Lung (tissue), 12 donors: ENCODE results near the gene SCN5A. TPM values are rescaled to one million over a fixed set of nuclear protein-coding genes. Genes with fewer than 3 reads are reported as not detected.

Source experiments
- ATAC-seq: fragments of 200-7000 bp; cut with Tn5 transposase; one replicate; pipeline ENCODE4 v1.9.1; 2020; ENCODE audit warnings: moderate number of reproducible peaks; ENCODE audit not compliant: insufficient read depth, low FRiP score
- DNase-seq, 3 donors: peaks; one replicate each; pipeline ENCODE4 v3.0.0-alpha.2; 2013 to 2017
- H3K27ac ChIP-seq, 2 donors: one replicate each; pipeline ENCODE4 v1.5.1; 2013; ENCODE audit warnings: mild to moderate bottlenecking in 2 of 2, moderate library complexity in 2 of 2, control low read depth in 1 of 2, inconsistent platforms in 1 of 2, low read depth in 1 of 2, low read length in 1 of 2
- H3K27me3 ChIP-seq, 3 donors: one replicate each; pipeline ENCODE4 v1.5.1; 2013; ENCODE audit warnings: low read length in 2 of 3; ENCODE audit not compliant: control insufficient read depth in 3 of 3, insufficient read depth in 3 of 3
- H3K36me3 ChIP-seq, 4 donors: one replicate each; pipeline ENCODE4 v1.5.1; 2013; ENCODE audit warnings: low read length in 4 of 4, mild to moderate bottlenecking in 1 of 4, moderate library complexity in 1 of 4; ENCODE audit not compliant: control insufficient read depth in 4 of 4, insufficient read depth in 4 of 4
- H3K4me1 ChIP-seq, 5 donors: one replicate each; pipeline ENCODE4 v1.5.1; 2013; ENCODE audit warnings: low read length in 5 of 5, mild to moderate bottlenecking in 2 of 5, moderate library complexity in 1 of 5; ENCODE audit not compliant: control insufficient read depth in 5 of 5, insufficient read depth in 5 of 5
- H3K4me3 ChIP-seq: one replicate; pipeline ENCODE4 v1.5.1; 2013; ENCODE audit warnings: mild to moderate bottlenecking, control low read depth, moderate library complexity
- H3K9ac ChIP-seq, 2 donors: one replicate each; pipeline ENCODE4 v1.5.1; 2013; ENCODE audit warnings: low read length in 2 of 2, control low read depth in 1 of 2; ENCODE audit not compliant: insufficient read depth in 1 of 2
- H3K9me3 ChIP-seq, 4 donors: one replicate each; pipeline ENCODE4 v1.5.1; 2013; ENCODE audit warnings: low read length in 3 of 4, mild to moderate bottlenecking in 1 of 4, moderate library complexity in 1 of 4; ENCODE audit not compliant: control insufficient read depth in 4 of 4, insufficient read depth in 3 of 4
- CTCF ChIP-seq: IDR thresholded peaks from 2 replicates; pipeline ENCODE4 v1.5.1; 2012; ENCODE audit warnings: mild to moderate bottlenecking; ENCODE audit errors: control extremely low read depth, extremely low read depth
- WGBS, 2 donors: extraction: QIAGEN DNeasy Blood & Tissue Kit; methylation state at CpG; one replicate each; pipeline ENCODE4 v1.1.7; 2013; 5-methylcytosine and 5-hydroxymethylcytosine counted together
- polyA plus RNA-seq, 2 donors: library from polyadenylated mRNA; stranded (reverse); fragments of 200-250 nt; gene quantifications; one replicate each; pipeline ENCODE4 v1.2.1, GENCODE V29; 2013
- total RNA-seq, 2 donors: library from RNA; depleted of rRNA in 1 of 2; stranded (reverse); fragments of >200 nt in 1 of 2; gene quantifications; one replicate each; pipeline ENCODE4 v1.2.1, GENCODE V29; 2014 to 2021
- donor health status: control.
- donor health status: control.
- donor health status: Bipolar disorder and iron deficiency.
- donor health status: healthy.
- donor health status: DM: yes; HTN: yes; CAD: no.

Gene SCN5A
- total and polyA plus RNA-seq, 4 donors: 0.02 to 2.5 (median 0.37) TPM

GRCh38 chr3:38609386-38610111 is 39.9 kb downstream of the SCN5A start:
- no peak for ATAC-seq
- DNase-seq: no peak
- H3K4me1 ChIP-seq: no peaks in the 10 kb centered on the region

GRCh38 chr3:38608961-38609360 is 40.5 kb downstream of the SCN5A start:
- no peak overlapping the region for H3K4me3 ChIP-seq
- H3K36me3 ChIP-seq: peaks cover 0 to 2% (median 0%) of the 10 kb centered on the region in 4 donors
- peaks cover 0 to 3% (median 0%) of the 10 kb centered on the region in 4 donors for H3K9me3 ChIP-seq
- no peak for TF ChIP-seq CTCF
- 93% methylated on average over 5 of the region's 5 CpGs for WGBS, 2 donors
- H3K4me1 ChIP-seq: no peaks in the 10 kb centered on the region
- ATAC-seq (no peak), DNase-seq (no peak)
- no peaks in the 10 kb centered on the region for H3K27me3 ChIP-seq
- no peak overlapping the region for H3K9ac ChIP-seq
- no peak overlapping the region for H3K27ac ChIP-seq

More at GRCh38 chr3:38609386-38610111, 39.9 kb downstream of the SCN5A start:
- Histone ChIP-seq H3K36me3 (peaks cover 0 to 2% (median 0%) of the 10 kb centered on the region in 4 donors), H3K9me3 (peaks cover 0 to 3% (median 0%) of the 10 kb centered on the region in 4 donors), H3K27ac (no peak overlapping the region), H3K9ac (no peak overlapping the region), H3K4me3 (no peak overlapping the region), H3K27me3 (no peaks in the 10 kb centered on the region)
- TF ChIP-seq CTCF: no peak
- WGBS, 2 donors: 91 to 93% methylated on average over 21 of the region's 21 CpGs

- ATAC-seq: no peak
- Histone ChIP-seq H3K4me1 (no peaks in the 10 kb centered on the region), H3K9me3 (peaks cover 0 to 3% (median 0%) of the 10 kb centered on the region in 4 donors), H3K36me3 (peaks cover 0 to 2% (median 0%) of the 10 kb centered on the region in 4 donors), H3K4me3 (no peak overlapping the region), H3K27ac (no peak overlapping the region), H3K27me3 (no peaks in the 10 kb centered on the region), H3K9ac (no peak overlapping the region)
- DNase-seq: no peak
- TF ChIP-seq CTCF: no peak
- 67 to 83% methylated on average over 13 of the region's 13 CpGs for WGBS, 2 donors
These were observed 41.3 kb downstream of the SCN5A start for GRCh38 chr3:38608086-38608775.
